IMR-90 (cell line): ENCODE data around the gene HJURP. TPM values are rescaled to one million over a fixed set of nuclear protein-coding genes. Genes with fewer than 3 reads are reported as not detected.

Experiments
- ATAC-seq: fragments of 200-7000 bp; cut with Tn5 transposase; 2 replicates; pipeline ENCODE4 v1.9.1; 2020; ENCODE audit warnings: low read depth, mild to moderate bottlenecking, moderate library complexity
- BruUV-seq: library from RNA; stranded (reverse); fragments of 400-500 nt; replicated peaks from 2 replicates; lab custom pipeline; 2021; lab: Mats Ljungman, UMichigan
- CTCF ChIA-PET: fragments of 300-600 bp; formaldehyde crosslinking; extraction: SDS; loops from one replicate; lab custom pipeline; 2021; ENCODE audit warnings: antibody characterized with exemption; lab: Yijun Ruan, JAX
- POLR2A ChIA-PET: fragments of 300-600 bp; sonication (Branson Sonifier 250); formaldehyde crosslinking; loops from one replicate; lab custom pipeline; 2022; ENCODE audit warnings: antibody characterized with exemption; ENCODE audit not compliant: unreplicated experiment; lab: Charles Lee
- DNase-seq: peaks from one replicate; pipeline ENCODE4 v3.0.0; 2013
- H2AFZ ChIP-seq: replicated peaks from 2 replicates; pipeline ENCODE3; 2013; ENCODE audit warnings: low read length, mild to moderate bottlenecking; ENCODE audit not compliant: poor library complexity
- H2AK5ac ChIP-seq: 2 replicates; pipeline ENCODE4 v1.6.1; 2013; ENCODE audit warnings: low read depth, low read length, inconsistent platforms
- H2AK9ac ChIP-seq: replicated peaks from 2 replicates; pipeline ENCODE3; 2013; ENCODE audit warnings: mild to moderate bottlenecking, low read depth, low read length, moderate library complexity; ENCODE audit not compliant: poor library complexity
- H2BK120ac ChIP-seq: 2 replicates; pipeline ENCODE4 v1.6.1; 2013; ENCODE audit warnings: low read depth, low read length, inconsistent platforms
- H2BK15ac ChIP-seq: 3 replicates; pipeline ENCODE4 v1.6.1; 2013; ENCODE audit warnings: low read depth, low read length, inconsistent platforms
- H2BK20ac ChIP-seq: 2 replicates; pipeline ENCODE4 v1.6.1; 2013; ENCODE audit warnings: low read depth, mild to moderate bottlenecking, inconsistent platforms, low read length, moderate library complexity
- H2BK5ac ChIP-seq: 2 replicates; pipeline ENCODE4 v1.6.1; 2013; ENCODE audit warnings: mild to moderate bottlenecking, low read depth, low read length, inconsistent platforms; ENCODE audit not compliant: poor library complexity, severe bottlenecking
- H3K14ac ChIP-seq: replicated peaks from 2 replicates; pipeline ENCODE4 v1.6.1; 2013; ENCODE audit warnings: low read depth, low read length, inconsistent platforms
- H3K18ac ChIP-seq: 2 replicates; pipeline ENCODE4 v1.6.1; 2013; ENCODE audit warnings: low read depth, low read length, control low read depth
- H3K23ac ChIP-seq: 2 replicates; pipeline ENCODE4 v1.6.1; 2013; ENCODE audit warnings: low read depth, low read length, inconsistent platforms
- H3K27ac ChIP-seq: 2 replicates; pipeline ENCODE4 v1.5.1; 2013; ENCODE audit warnings: mild to moderate bottlenecking, control low read depth, low read length; ENCODE audit not compliant: insufficient read depth
- H3K27me3 ChIP-seq: 2 replicates; pipeline ENCODE4 v1.6.1; 2013; ENCODE audit warnings: low read length; ENCODE audit not compliant: control insufficient read depth, insufficient read depth
- H3K36me3 ChIP-seq: 2 replicates; pipeline ENCODE4 v1.6.1; 2013; ENCODE audit warnings: low read length, mixed read lengths; ENCODE audit not compliant: control insufficient read depth, insufficient read depth
- H3K4ac ChIP-seq: 2 replicates; pipeline ENCODE4 v1.6.1; 2013; ENCODE audit warnings: low read depth, low read length, inconsistent platforms
- H3K4me1 ChIP-seq: 2 replicates; pipeline ENCODE4 v1.6.1; 2013; ENCODE audit warnings: low read length, mixed read lengths; ENCODE audit not compliant: control insufficient read depth, insufficient read depth
- H3K4me2 ChIP-seq: 2 replicates; pipeline ENCODE4 v1.6.1; 2013; ENCODE audit warnings: low read depth, mild to moderate bottlenecking, control low read depth, low read length, moderate library complexity
- H3K4me3 ChIP-seq: 2 replicates; pipeline ENCODE4 v1.5.1; 2013; ENCODE audit warnings: low read depth, mild to moderate bottlenecking, control low read depth, low read length, moderate library complexity; ENCODE audit not compliant: insufficient read depth
- H3K56ac ChIP-seq: 2 replicates; pipeline ENCODE4 v1.6.1; 2013; ENCODE audit warnings: low read length, inconsistent platforms; ENCODE audit not compliant: insufficient read depth; ENCODE audit errors: extremely low read depth
- H3K79me1 ChIP-seq, 2 experiments: 2 replicates each; pipeline ENCODE4 v1.6.1; 2013; ENCODE audit warnings: low read length in 2 of 2, inconsistent platforms in 1 of 2, low read depth in 1 of 2
- H3K9ac ChIP-seq: 2 replicates; pipeline ENCODE4 v1.6.1; 2013; ENCODE audit warnings: low read depth, low read length, control low read depth
- H3K9me1 ChIP-seq: 2 replicates; pipeline ENCODE4 v1.6.1; 2013; ENCODE audit warnings: low read length, inconsistent platforms; ENCODE audit not compliant: insufficient read depth
- H3K9me3 ChIP-seq: 2 replicates; pipeline ENCODE4 v1.6.1; 2013; ENCODE audit warnings: low read length; ENCODE audit not compliant: control insufficient read depth, insufficient read depth
- H4K20me1 ChIP-seq: 2 replicates; pipeline ENCODE4 v1.6.1; 2013; ENCODE audit warnings: low read length, inconsistent platforms; ENCODE audit not compliant: insufficient read depth
- H4K5ac ChIP-seq: 2 replicates; pipeline ENCODE4 v1.6.1; 2013; ENCODE audit warnings: mild to moderate bottlenecking, low read depth, low read length, control low read depth
- H4K8ac ChIP-seq, 2 experiments: 2 replicates each; pipeline ENCODE4 v1.6.1; 2013; ENCODE audit warnings: low read depth in 2 of 2, low read length in 2 of 2, control low read depth in 1 of 2, inconsistent platforms in 1 of 2
- H4K91ac ChIP-seq: 2 replicates; pipeline ENCODE4 v1.6.1; 2013; ENCODE audit warnings: low read depth, low read length, inconsistent platforms; ENCODE audit not compliant: insufficient read depth
- MAZ ChIP-seq: IDR thresholded peaks from 2 replicates; pipeline ENCODE4 v1.6.1; 2012; ENCODE audit warnings: low read depth, mild to moderate bottlenecking, low read length, improper control_type of control experiment, moderate library complexity, borderline replicate concordance
- whole genome bisulfite sequencing, 2 experiments: methylation state at CpG; one replicate each; pipeline versions ENCODE4 v1.1.5 to v1.1.7; 2013; ENCODE audit warnings: missing lambda C conversion rate in 2 of 2; ENCODE audit not compliant: insufficient read length in 1 of 2; ENCODE audit errors: extremely low coverage in 2 of 2; 5-methylcytosine and 5-hydroxymethylcytosine counted together
- dilution Hi-C: fragments of 300-500 bp; cut with HindIII; formaldehyde crosslinking; loops from one replicate; pipeline ENCODE4 v1.14.3; 2018; ENCODE audit warnings: low sequenced_read_pairs; ENCODE audit not compliant: unreplicated experiment
- in situ Hi-C: fragments of 300-500 bp; cut with MboI; formaldehyde crosslinking; loops from 3 replicates; pipeline ENCODE4 v1.14.3; 2019; ENCODE audit warnings: low sequenced_read_pairs, inconsistent platforms, mixed read lengths
- intact Hi-C: fragments of 100-400 bp; cut with micrococcal nuclease; formaldehyde crosslinking; loops from 2 replicates; pipeline ENCODE4 v1.10.0; 2022
- polyA plus RNA-seq, 3 experiments: library from polyadenylated mRNA; depleted of rRNA; stranded (reverse); fragments of >200 nt; gene quantifications; 2 replicates each; pipeline ENCODE4 v1.2.3, GENCODE V29; 2012; ENCODE audit warnings: low replicate concordance in 1 of 3
- total RNA-seq: library from RNA; depleted of rRNA; stranded (reverse); fragments of >200 nt; gene quantifications from 2 replicates; pipeline ENCODE4 v1.2.3, GENCODE V29; 2012

Gene HJURP
- total and polyA plus RNA-seq, 2 of the 4 experiments (the other 2 are of a cell fraction), result 22.6 to 26.5 TPM

DNA sequence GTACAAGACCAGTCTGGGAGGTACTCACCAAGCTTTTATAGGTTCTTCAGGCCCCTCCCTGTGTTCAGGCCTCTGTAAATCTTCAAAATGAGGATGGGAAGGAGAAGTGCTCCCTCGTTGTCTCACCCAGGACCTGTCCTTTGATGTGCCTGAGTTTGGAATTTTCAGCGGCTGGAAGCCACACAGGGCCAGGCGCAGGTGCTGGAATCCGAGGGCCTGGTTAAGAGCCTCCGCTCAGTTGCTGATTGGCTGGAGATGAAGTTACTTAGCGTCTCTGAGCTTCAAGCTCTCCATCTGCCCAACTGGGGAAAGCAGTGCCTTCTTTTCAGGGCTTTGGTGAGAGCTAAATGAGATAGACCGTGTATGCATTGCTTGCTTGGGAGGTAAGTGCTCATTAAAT lies 30.0 kb downstream of the HJURP start:
- WGBS, 2 experiments, result 68% methylated on average over 4 of the region's 7 CpGs; no CpG with 5 or more reads in 1 of the 2 experiments
- no peak overlapping the region for H4K8ac ChIP-seq
- ATAC-seq, result no peak
- H3K36me3 ChIP-seq, result no peaks in the 10 kb centered on the region
- POLR2A ChIA-PET, result no interaction called here
- no TSS peak for BruUV-seq
- in situ Hi-C loops (no loop called here), intact Hi-C loops (no loop called here), dilution Hi-C loops (no loop called here)
- no peaks in the 10 kb centered on the region for H3K79me1 ChIP-seq
- no peak overlapping the region for H2BK5ac ChIP-seq
- no peak overlapping the region for H3K27ac ChIP-seq
- no peak overlapping the region for H2BK20ac ChIP-seq
- H4K5ac ChIP-seq, result no peak overlapping the region
- no peak overlapping the region for H3K9ac ChIP-seq
- H4K20me1 ChIP-seq, result no peaks in the 10 kb centered on the region
- CTCF ChIA-PET, result no interaction called here
- peaks cover 10% of the 10 kb centered on the region for H3K27me3 ChIP-seq
- no peaks in the 10 kb centered on the region for H3K9me3 ChIP-seq
- H3K9me1 ChIP-seq, result no peaks in the 10 kb centered on the region
- H3K23ac ChIP-seq, result no peak overlapping the region
- H3K18ac ChIP-seq, result no peak overlapping the region
- no peak for DNase-seq
- no peak overlapping the region for H2BK15ac ChIP-seq
- no peak overlapping the region for H3K56ac ChIP-seq
- TF ChIP-seq MAZ, result no peak
- H2AFZ ChIP-seq, result no peak overlapping the region
- no peak overlapping the region for H3K4ac ChIP-seq
- no peak overlapping the region for H3K4me3 ChIP-seq
- H2AK9ac ChIP-seq, result no peak overlapping the region
- H2AK5ac ChIP-seq, result no peak overlapping the region
- no peaks in the 10 kb centered on the region for H3K4me1 ChIP-seq
- H2BK120ac ChIP-seq, result no peak overlapping the region
- no peak overlapping the region for H4K91ac ChIP-seq
- no peak overlapping the region for H3K14ac ChIP-seq
- H3K4me2 ChIP-seq, result no peak overlapping the region
